GM12878 (cell line): ENCODE results near the gene NCAPH2. TPM values are rescaled to one million over a fixed set of nuclear protein-coding genes. Genes with fewer than 3 reads are reported as not detected.

Experiments
- ATAC-seq: fragments of 200-7000 bp; cut with Tn5 transposase; 3 replicates; pipeline ENCODE4 v1.9.1; 2020; ENCODE audit warnings: mild to moderate bottlenecking, moderate library complexity
- BruUV-seq: library from RNA; stranded (reverse); fragments of 400-500 nt; replicated peaks from 2 replicates; lab custom pipeline; 2021; lab: Mats Ljungman, UMichigan
- CTCF ChIA-PET: fragments of 300-600 bp; sonication (Branson Sonifier 250); formaldehyde crosslinking; extraction: SDS; loops from one replicate; lab custom pipeline; 2021; ENCODE audit warnings: inconsistent platforms; lab: Yijun Ruan, JAX
- POLR2A ChIA-PET: fragments of 350-600 bp; formaldehyde crosslinking; extraction: SDS; loops from one replicate; lab custom pipeline; 2021; ENCODE audit warnings: inconsistent platforms; lab: Charles Lee
- RAD21 ChIA-PET: fragments of 300-600 bp; sonication (Branson Sonifier 250); formaldehyde crosslinking; loops from one replicate; lab custom pipeline; 2023; ENCODE audit warnings: antibody characterized with exemption; ENCODE audit not compliant: unreplicated experiment; lab: Charles Lee
- SMC1A ChIA-PET: fragments of 300-600 bp; sonication (Branson Sonifier 250); formaldehyde crosslinking; loops from one replicate; lab custom pipeline; 2023; ENCODE audit not compliant: unreplicated experiment, uncharacterized antibody; lab: Charles Lee
- DNase-seq: peaks from one replicate; pipeline ENCODE4 v3.0.0-alpha.2; 2011; ENCODE audit warnings: low read depth, low spot score
- FAIRE-seq: peaks from 3 replicates; lab custom pipeline; 2011; peaks lifted over from hg19 to GRCh38; lab: Jason Lieb, UNC
- H2AFZ ChIP-seq: 2 replicates; pipeline ENCODE4 v1.6.0; 2011; ENCODE audit warnings: low read depth, low read length, control low read depth; ENCODE audit not compliant: control insufficient read depth
- H3K27ac ChIP-seq: 2 replicates; pipeline ENCODE4 v1.5.1; 2011; ENCODE audit warnings: control low read depth; ENCODE audit not compliant: control insufficient read depth, insufficient read depth
- H3K27me3 ChIP-seq, 2 experiments: replicated peaks in 1 of 2; 2 replicates each; pipeline versions ENCODE4 v1.6.0 to v1.6.1; 2011; ENCODE audit warnings: low read length in 1 of 2; ENCODE audit not compliant: control insufficient read depth in 2 of 2, insufficient read depth in 2 of 2
- H3K36me3 ChIP-seq, 2 experiments: 2 replicates each; pipeline ENCODE4 v1.5.1; 2011; ENCODE audit warnings: low read length in 1 of 2; ENCODE audit not compliant: control insufficient read depth in 2 of 2, insufficient read depth in 2 of 2
- H3K4me1 ChIP-seq: 2 replicates; pipeline ENCODE4 v1.6.1; 2011; ENCODE audit warnings: mild to moderate bottlenecking, low read length, moderate library complexity, mixed read lengths; ENCODE audit not compliant: control insufficient read depth, insufficient read depth
- H3K4me2 ChIP-seq: 2 replicates; pipeline ENCODE4 v1.6.0; 2011; ENCODE audit warnings: control low read depth; ENCODE audit not compliant: control insufficient read depth, insufficient read depth
- H3K4me3 ChIP-seq: fragments of 200-600 bp; sonication (generic); 2 replicates; pipeline ENCODE4 v1.5.1; 2016
- H3K79me2 ChIP-seq: 2 replicates; pipeline ENCODE4 v1.6.0; 2011; ENCODE audit warnings: low read length; ENCODE audit not compliant: control insufficient read depth, insufficient read depth
- H3K9ac ChIP-seq: 2 replicates; pipeline ENCODE4 v1.8.0; 2011; ENCODE audit warnings: low read length, control low read depth, mixed read lengths; ENCODE audit not compliant: control insufficient read depth, insufficient read depth
- H3K9me3 ChIP-seq: replicated peaks from 3 replicates; pipeline ENCODE4 v1.5.1; 2011; ENCODE audit warnings: mild to moderate bottlenecking, low read length; ENCODE audit not compliant: control insufficient read depth, insufficient read depth
- H4K20me1 ChIP-seq: 2 replicates; pipeline ENCODE4 v1.6.0; 2011; ENCODE audit not compliant: control insufficient read depth, insufficient read depth
- CHD4 ChIP-seq: fragments of 200-600 bp; sonication (generic); IDR thresholded peaks from 2 replicates; pipeline ENCODE4 v1.6.1; 2016; ENCODE audit warnings: mild to moderate bottlenecking
- ESRRA ChIP-seq: IDR thresholded peaks from 2 replicates; pipeline ENCODE4 v1.6.1; 2012; ENCODE audit warnings: mild to moderate bottlenecking, low read length, improper control_type of control experiment
- HCFC1 ChIP-seq: fragments of 150-350 bp; IDR thresholded peaks from 2 replicates; pipeline ENCODE4 v1.6.1; 2014; ENCODE audit warnings: low read length
- JUNB ChIP-seq: IDR thresholded peaks from 2 replicates; pipeline ENCODE4 v1.6.1; 2016; ENCODE audit warnings: antibody characterized with exemption, mild to moderate bottlenecking
- MXI1 ChIP-seq: fragments of 150-350 bp; IDR thresholded peaks from 2 replicates; pipeline ENCODE4 v1.6.1; 2011; ENCODE audit warnings: low read depth, mild to moderate bottlenecking, inconsistent platforms, low read length, improper control_type of control experiment
- TCF12 ChIP-seq: IDR thresholded peaks from 2 replicates; pipeline ENCODE4 v1.6.1; 2011; ENCODE audit warnings: low read depth, mild to moderate bottlenecking, low read length
- ZNF217 ChIP-seq: fragments of 450-650 bp; IDR thresholded peaks from 2 replicates; pipeline ENCODE4 v1.6.1; 2017; ENCODE audit warnings: antibody characterized with exemption, mild to moderate bottlenecking
- ZSCAN29 ChIP-seq: fragments of 450-650 bp; IDR thresholded peaks from 2 replicates; pipeline ENCODE4 v1.6.1; 2017; ENCODE audit warnings: mild to moderate bottlenecking, moderate library complexity
- WGBS: methylation state at CpG from one replicate; pipeline ENCODE4 v1.1.6; 2016; ENCODE audit warnings: low lambda C conversion rate; ENCODE audit not compliant: insufficient replicate concordance, insufficient coverage; ENCODE audit errors: missing lambda C conversion rate; 5-methylcytosine and 5-hydroxymethylcytosine counted together
- in situ Hi-C: fragments of 300-500 bp; cut with MboI; formaldehyde crosslinking; loops from 9 replicates; pipeline ENCODE4 v1.14.3; 2018; ENCODE audit warnings: mixed read lengths
- intact Hi-C: fragments of 100-400 bp; cut with micrococcal nuclease; formaldehyde crosslinking; loops from one replicate; pipeline ENCODE4 v1.14.2; 2022; ENCODE audit not compliant: unreplicated experiment
- polyA plus RNA-seq, 11 experiments: library from polyadenylated mRNA; depleted of rRNA in 4 of 11; unstranded in 6 of 11; stranded (reverse) in 5 of 11; fragments of >200 nt; fragmentation: Nextera tagmentation in 4 of 11; fragmentation: Illumina TruSeq in 1 of 11; extraction: Ambion mirVana in 4 of 11; extraction: Trizol in 1 of 11; gene quantifications; 1 replicate in 1 of 11; 2 replicates in 10 of 11; pipeline versions ENCODE4 v1.2.1 to v1.2.3, GENCODE V29; 2011 to 2016; ENCODE audit warnings: inconsistent platforms in 2 of 11, missing spikeins in 2 of 11, low read depth in 1 of 11
- total RNA-seq, 4 experiments: library from RNA; depleted of rRNA in 3 of 4; stranded (reverse); fragments of >200 nt in 3 of 4; fragmentation: Illumina TruSeq in 1 of 4; extraction: Trizol in 1 of 4; gene quantifications; 2 replicates each; pipeline versions ENCODE4 v1.2.1 to v1.2.3, GENCODE V29; 2013 to 2021
- TF ChIP-seq, protein P1 (sequence below): fragments of 450-650 bp; IDR thresholded peaks from 2 replicates; pipeline ENCODE4 v1.6.1; 2017; ENCODE audit warnings: mild to moderate bottlenecking
- TF ChIP-seq, protein P2 (sequence below): IDR thresholded peaks from 2 replicates; pipeline ENCODE4 v1.6.1; 2011; ENCODE audit warnings: low read depth, low read length, improper control_type of control experiment, borderline replicate concordance
- TF ChIP-seq, protein P3 (sequence below): IDR thresholded peaks from 2 replicates; pipeline ENCODE4 v1.6.1; 2012; ENCODE audit warnings: low read depth, low read length, improper control_type of control experiment

NCAPH2 gene
- total and polyA plus RNA-seq, 10 of the 15 experiments (the other 5 are each of a cell fraction or from before 2014, with no cell fraction given) = 5.0 to 110 (median 59.9) TPM

DNA sequence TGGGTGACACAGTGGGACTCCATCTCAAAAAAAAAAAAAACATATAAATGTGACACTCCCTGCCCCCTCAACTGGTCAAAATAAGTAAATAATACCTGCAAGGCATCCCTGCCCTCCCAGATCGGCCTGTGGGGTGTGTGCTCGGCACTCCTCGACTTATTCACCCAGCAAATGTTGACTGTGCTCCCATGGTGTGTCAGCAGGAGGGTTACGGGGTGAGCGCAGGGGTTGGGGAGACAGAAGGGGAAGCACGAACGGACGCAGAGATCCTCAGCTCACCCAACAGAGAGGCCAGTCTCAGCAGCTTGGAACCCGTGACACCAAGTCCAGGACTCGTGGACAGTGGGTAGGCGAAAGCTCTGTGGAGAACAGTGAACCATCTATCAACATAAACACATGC is 28.3 kb upstream of the NCAPH2 start:
- H3K4me2 ChIP-seq = no peak overlapping the region
- ChIA-PET CTCF (interaction anchor here (1.1 to 1.9 kb wide), 3 partner anchors 9 to 45 kb away, joined by 3 to 8 read pairs (median 3); partner anchors contain the start of gene SCO2), SMC1A (no interaction called here), RAD21 (interaction anchor here (0.6 kb wide), 1 partner anchor 17 kb away, joined by 3 read pairs; no protein-coding TSS in a partner anchor), POLR2A (interaction anchor here (0.7 to 1.9 kb wide), 2 partner anchors 10 to 44 kb away, joined by 3 to 7 read pairs; no protein-coding TSS in a partner anchor)
- DNase-seq (no peak), FAIRE-seq (no peak), ATAC-seq (no peak)
- intact Hi-C loops = loop anchor here (10.0 kb wide), 1 partner anchor 235 kb away; the partner anchor contains the start of gene TUBGCP6
- no peaks in the 10 kb centered on the region for H3K9me3 ChIP-seq
- no peaks in the 10 kb centered on the region for H3K79me2 ChIP-seq
- H2AFZ ChIP-seq = no peak overlapping the region
- no TSS peak for BruUV-seq
- peaks cover 5% of the 10 kb centered on the region for H3K4me1 ChIP-seq
- 10% methylated on average over 11 of the region's 11 CpGs for WGBS
- H4K20me1 ChIP-seq = no peaks in the 10 kb centered on the region
- H3K27ac ChIP-seq = no peak overlapping the region
- TF ChIP-seq, protein P1, sequence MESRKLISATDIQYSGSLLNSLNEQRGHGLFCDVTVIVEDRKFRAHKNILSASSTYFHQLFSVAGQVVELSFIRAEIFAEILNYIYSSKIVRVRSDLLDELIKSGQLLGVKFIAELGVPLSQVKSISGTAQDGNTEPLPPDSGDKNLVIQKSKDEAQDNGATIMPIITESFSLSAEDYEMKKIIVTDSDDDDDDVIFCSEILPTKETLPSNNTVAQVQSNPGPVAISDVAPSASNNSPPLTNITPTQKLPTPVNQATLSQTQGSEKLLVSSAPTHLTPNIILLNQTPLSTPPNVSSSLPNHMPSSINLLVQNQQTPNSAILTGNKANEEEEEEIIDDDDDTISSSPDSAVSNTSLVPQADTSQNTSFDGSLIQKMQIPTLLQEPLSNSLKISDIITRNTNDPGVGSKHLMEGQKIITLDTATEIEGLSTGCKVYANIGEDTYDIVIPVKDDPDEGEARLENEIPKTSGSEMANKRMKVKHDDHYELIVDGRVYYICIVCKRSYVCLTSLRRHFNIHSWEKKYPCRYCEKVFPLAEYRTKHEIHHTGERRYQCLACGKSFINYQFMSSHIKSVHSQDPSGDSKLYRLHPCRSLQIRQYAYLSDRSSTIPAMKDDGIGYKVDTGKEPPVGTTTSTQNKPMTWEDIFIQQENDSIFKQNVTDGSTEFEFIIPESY = no peak
- TF ChIP-seq ZSCAN29 (no peak), MXI1 (no peak), TCF12 (no peak), CHD4 (no peak), HCFC1 (no peak), ZNF217 (no peak), JUNB (no peak), ESRRA (no peak)
- TF ChIP-seq, protein P2, sequence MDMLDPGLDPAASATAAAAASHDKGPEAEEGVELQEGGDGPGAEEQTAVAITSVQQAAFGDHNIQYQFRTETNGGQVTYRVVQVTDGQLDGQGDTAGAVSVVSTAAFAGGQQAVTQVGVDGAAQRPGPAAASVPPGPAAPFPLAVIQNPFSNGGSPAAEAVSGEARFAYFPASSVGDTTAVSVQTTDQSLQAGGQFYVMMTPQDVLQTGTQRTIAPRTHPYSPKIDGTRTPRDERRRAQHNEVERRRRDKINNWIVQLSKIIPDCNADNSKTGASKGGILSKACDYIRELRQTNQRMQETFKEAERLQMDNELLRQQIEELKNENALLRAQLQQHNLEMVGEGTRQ = no peak
- TF ChIP-seq, protein P3, sequence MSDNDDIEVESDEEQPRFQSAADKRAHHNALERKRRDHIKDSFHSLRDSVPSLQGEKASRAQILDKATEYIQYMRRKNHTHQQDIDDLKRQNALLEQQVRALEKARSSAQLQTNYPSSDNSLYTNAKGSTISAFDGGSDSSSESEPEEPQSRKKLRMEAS = no peak
- H3K36me3 ChIP-seq = no peaks in the 10 kb centered on the region
- peaks cover 0 to 3% of the 10 kb centered on the region in 2 experiments; a peak in 2 of 4 replicates for H3K27me3 ChIP-seq
- no peak overlapping the region for H3K9ac ChIP-seq
- no peak overlapping the region for H3K4me3 ChIP-seq
- in situ Hi-C loops = no loop called here
